A673 (cell line): ENCODE data around the gene AKAP6.

Experiments
- EZH2 ChIP-seq: fragments of 200-600 bp; sonication (generic); IDR thresholded peaks from 2 replicates; pipeline ENCODE4 v1.6.1; 2017; ENCODE audit warnings: borderline replicate concordance, low read depth, mild to moderate bottlenecking, mixed read lengths, antibody characterized with exemption, low read length; ENCODE audit not compliant: poor library complexity, severe bottlenecking
- TF ChIP-seq, protein P1 (sequence below): fragments of 300-800, 200-600 bp; sonication (generic); conservative IDR thresholded peaks from 2 replicates; pipeline ENCODE4 v1.5.1; 2017; ENCODE audit warnings: low read depth, mild to moderate bottlenecking, antibody characterized with exemption, low read length, moderate library complexity, mixed read lengths

DNA sequence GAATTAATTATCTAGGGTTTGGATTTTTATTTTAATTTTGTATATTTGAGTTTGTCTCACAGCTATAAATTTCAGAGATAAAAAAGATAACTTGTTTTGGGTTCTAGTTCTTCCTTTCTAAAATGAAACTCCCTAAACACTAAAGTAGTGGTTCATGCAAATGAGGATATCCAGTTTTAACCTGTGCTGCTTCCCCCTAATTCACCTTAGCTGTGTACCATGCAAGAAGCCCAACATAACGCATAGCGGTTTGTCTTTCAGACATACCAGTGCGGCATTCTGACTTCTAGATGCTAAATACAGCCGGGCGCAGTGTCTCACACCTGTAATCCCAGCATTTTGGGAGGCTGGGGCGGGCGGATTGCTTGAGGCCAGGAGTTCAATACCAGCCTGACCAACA, 320.9 kb downstream of the AKAP6 start:
- TF ChIP-seq EZH2, result no peak
- TF ChIP-seq, protein P1, sequence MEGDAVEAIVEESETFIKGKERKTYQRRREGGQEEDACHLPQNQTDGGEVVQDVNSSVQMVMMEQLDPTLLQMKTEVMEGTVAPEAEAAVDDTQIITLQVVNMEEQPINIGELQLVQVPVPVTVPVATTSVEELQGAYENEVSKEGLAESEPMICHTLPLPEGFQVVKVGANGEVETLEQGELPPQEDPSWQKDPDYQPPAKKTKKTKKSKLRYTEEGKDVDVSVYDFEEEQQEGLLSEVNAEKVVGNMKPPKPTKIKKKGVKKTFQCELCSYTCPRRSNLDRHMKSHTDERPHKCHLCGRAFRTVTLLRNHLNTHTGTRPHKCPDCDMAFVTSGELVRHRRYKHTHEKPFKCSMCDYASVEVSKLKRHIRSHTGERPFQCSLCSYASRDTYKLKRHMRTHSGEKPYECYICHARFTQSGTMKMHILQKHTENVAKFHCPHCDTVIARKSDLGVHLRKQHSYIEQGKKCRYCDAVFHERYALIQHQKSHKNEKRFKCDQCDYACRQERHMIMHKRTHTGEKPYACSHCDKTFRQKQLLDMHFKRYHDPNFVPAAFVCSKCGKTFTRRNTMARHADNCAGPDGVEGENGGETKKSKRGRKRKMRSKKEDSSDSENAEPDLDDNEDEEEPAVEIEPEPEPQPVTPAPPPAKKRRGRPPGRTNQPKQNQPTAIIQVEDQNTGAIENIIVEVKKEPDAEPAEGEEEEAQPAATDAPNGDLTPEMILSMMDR, result no peak
